Fibroblast of lung (primary cell): ENCODE results near the gene CAPN9. TPM values are rescaled to one million over a fixed set of nuclear protein-coding genes. Genes with fewer than 3 reads are reported as not detected.

Source experiments
- DNase-seq, 2 donors: peaks; one replicate each; pipeline versions ENCODE4 v3.0.0 to v3.0.0-alpha.2; 2010; ENCODE audit warnings: low read depth in 2 of 2
- H2AFZ ChIP-seq: 2 replicates; pipeline ENCODE4 v1.5.1; 2012; ENCODE audit warnings: low read length, control low read depth, inconsistent platforms
- H3K27ac ChIP-seq: 2 replicates; pipeline ENCODE4 v1.5.1; 2011; ENCODE audit warnings: low read length, control low read depth; ENCODE audit not compliant: insufficient read depth
- H3K27me3 ChIP-seq: 2 replicates; pipeline ENCODE4 v1.5.1; 2011; ENCODE audit warnings: mild to moderate bottlenecking, low read length; ENCODE audit not compliant: control insufficient read depth, insufficient read depth
- H3K36me3 ChIP-seq: 2 replicates; pipeline ENCODE4 v1.5.1; 2011; ENCODE audit warnings: low read length; ENCODE audit not compliant: control insufficient read depth, insufficient read depth
- H3K4me1 ChIP-seq: 2 replicates; pipeline ENCODE4 v1.5.1; 2011; ENCODE audit warnings: low read length; ENCODE audit not compliant: control insufficient read depth, insufficient read depth; ENCODE audit errors: extremely low read depth
- H3K4me2 ChIP-seq: 2 replicates; pipeline ENCODE4 v1.5.1; 2011; ENCODE audit warnings: low read length, control low read depth; ENCODE audit not compliant: insufficient read depth; ENCODE audit errors: extremely low read depth
- H3K4me3 ChIP-seq, 4 experiments: fragments of 200-600 bp in 1 of 4; sonication (generic) in 1 of 4; replicated peaks in 1 of 4; 2 replicates each; pipeline ENCODE4 v1.5.1; 2011 to 2016; ENCODE audit warnings: low read length in 4 of 4, low read depth in 3 of 4, mild to moderate bottlenecking in 3 of 4, control low read depth in 2 of 4, inconsistent platforms in 1 of 4, mixed read lengths in 1 of 4; ENCODE audit not compliant: insufficient read depth in 1 of 4; ENCODE audit errors: control extremely low read depth in 1 of 4
- H3K79me2 ChIP-seq: 2 replicates; pipeline ENCODE4 v1.5.1; 2012; ENCODE audit warnings: mild to moderate bottlenecking, low read length, inconsistent platforms; ENCODE audit not compliant: control insufficient read depth, insufficient read depth
- H3K9ac ChIP-seq: 2 replicates; pipeline ENCODE4 v1.5.1; 2011; ENCODE audit warnings: mild to moderate bottlenecking, low read length, control low read depth; ENCODE audit not compliant: insufficient read depth
- H3K9me3 ChIP-seq: 2 replicates; pipeline ENCODE4 v1.5.1; 2012; ENCODE audit warnings: low read depth, low read length; ENCODE audit not compliant: control insufficient read depth, insufficient read depth
- H4K20me1 ChIP-seq: 2 replicates; pipeline ENCODE4 v1.5.1; 2011; ENCODE audit warnings: low read length; ENCODE audit not compliant: control insufficient read depth, insufficient read depth; ENCODE audit errors: extremely low read depth
- EZH2 ChIP-seq: IDR thresholded peaks from 2 replicates; pipeline ENCODE4 v1.5.1; 2012; ENCODE audit warnings: low read length, control low read depth, mild to moderate bottlenecking; ENCODE audit errors: missing control alignments
- polyA plus RNA-seq, 2 donors: library from polyadenylated mRNA; depleted of rRNA in 1 of 2; stranded (reverse) in 1 of 2; unstranded in 1 of 2; fragments of >200 nt; gene quantifications; 2 replicates each; pipeline ENCODE4 v1.2.1, GENCODE V29; 2011 to 2012; ENCODE audit warnings: missing spikeins in 1 of 2
- total RNA-seq: library from RNA; depleted of rRNA; stranded (reverse); fragments of >200 nt; gene quantifications from 2 replicates; pipeline ENCODE4 v1.2.1, GENCODE V29; 2014
- TF ChIP-seq, protein P1 (sequence below), 2 donors: IDR thresholded peaks in 1 of 2; conservative IDR thresholded peaks in 1 of 2; 1 replicate in 1 of 2; 2 replicates in 1 of 2; pipeline ENCODE4 v1.5.1; 2011 to 2012; ENCODE audit warnings: low read length in 2 of 2, control low read depth in 1 of 2, inconsistent platforms in 1 of 2, low read depth in 1 of 2, mild to moderate bottlenecking in 1 of 2

CAPN9 gene
- total and polyA plus RNA-seq, 2 donors (not counting 1 experiment from before 2014, with no cell fraction given): 0.17 TPM; not detected in 1

DNA sequence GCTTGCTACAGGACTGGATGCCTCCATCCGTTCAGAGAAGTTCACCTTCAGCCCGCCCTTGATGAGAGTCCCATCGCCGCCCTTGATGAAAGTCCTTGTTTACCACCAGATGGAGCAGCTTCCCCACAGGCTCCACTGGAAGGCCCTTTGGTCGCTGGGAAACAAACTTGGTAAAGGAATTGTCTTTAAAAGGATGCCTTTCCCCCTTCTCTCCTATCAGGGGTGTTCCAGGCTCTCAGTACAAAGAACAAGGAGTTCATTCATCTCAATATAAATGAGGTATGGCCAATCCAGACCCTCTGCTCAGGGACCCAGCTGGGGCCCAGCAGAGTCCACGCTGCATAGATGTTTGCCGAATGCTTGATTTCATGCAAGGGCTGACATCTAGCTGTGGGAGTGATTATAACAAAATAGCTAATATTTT is 50.8 kb downstream of the CAPN9 start:
- Histone ChIP-seq H3K9ac (no peak overlapping the region), H4K20me1 (no peaks in the 10 kb centered on the region), H3K36me3 (no peaks in the 10 kb centered on the region), H3K79me2 (no peaks in the 10 kb centered on the region), H3K4me2 (no peak overlapping the region), H3K9me3 (no peaks in the 10 kb centered on the region), H3K27ac (no peak overlapping the region), H3K27me3 (no peaks in the 10 kb centered on the region), H2AFZ (no peak overlapping the region), H3K4me3 (no peak overlapping the region), H3K4me1 (no peaks in the 10 kb centered on the region)
- peak; percentile 64 to 81 for DNase-seq
- no peak for TF ChIP-seq EZH2
- TF ChIP-seq, protein P1, sequence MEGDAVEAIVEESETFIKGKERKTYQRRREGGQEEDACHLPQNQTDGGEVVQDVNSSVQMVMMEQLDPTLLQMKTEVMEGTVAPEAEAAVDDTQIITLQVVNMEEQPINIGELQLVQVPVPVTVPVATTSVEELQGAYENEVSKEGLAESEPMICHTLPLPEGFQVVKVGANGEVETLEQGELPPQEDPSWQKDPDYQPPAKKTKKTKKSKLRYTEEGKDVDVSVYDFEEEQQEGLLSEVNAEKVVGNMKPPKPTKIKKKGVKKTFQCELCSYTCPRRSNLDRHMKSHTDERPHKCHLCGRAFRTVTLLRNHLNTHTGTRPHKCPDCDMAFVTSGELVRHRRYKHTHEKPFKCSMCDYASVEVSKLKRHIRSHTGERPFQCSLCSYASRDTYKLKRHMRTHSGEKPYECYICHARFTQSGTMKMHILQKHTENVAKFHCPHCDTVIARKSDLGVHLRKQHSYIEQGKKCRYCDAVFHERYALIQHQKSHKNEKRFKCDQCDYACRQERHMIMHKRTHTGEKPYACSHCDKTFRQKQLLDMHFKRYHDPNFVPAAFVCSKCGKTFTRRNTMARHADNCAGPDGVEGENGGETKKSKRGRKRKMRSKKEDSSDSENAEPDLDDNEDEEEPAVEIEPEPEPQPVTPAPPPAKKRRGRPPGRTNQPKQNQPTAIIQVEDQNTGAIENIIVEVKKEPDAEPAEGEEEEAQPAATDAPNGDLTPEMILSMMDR (conservative IDR thresholded peaks at IDR 0.05 in 1 of 2, IDR thresholded peaks at IDR 0.05 in 1 of 2; ENCODE audit: low read depth in 1 of 2, low read length in 2 of 2): peak; percentile 83 to 91

DNA sequence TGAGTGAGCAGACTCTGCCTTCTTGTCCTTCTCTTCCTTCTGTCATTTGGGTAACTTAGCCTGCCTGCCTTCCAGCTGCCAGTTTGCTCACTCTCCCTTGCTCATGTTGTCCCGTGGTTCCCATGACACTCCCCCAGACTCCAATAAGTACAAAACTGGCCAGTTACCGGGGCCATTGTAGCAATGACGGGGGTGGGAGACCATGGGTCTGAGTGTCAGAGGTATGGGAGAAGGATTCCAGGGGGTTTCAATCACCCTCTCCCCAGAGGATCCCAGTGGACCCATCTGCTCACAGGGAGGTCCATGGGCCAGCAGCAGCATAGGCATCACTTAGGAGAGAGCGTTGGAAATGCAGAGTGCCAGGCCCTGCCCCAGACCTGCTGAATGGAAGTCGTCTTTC is 51.3 kb downstream of the CAPN9 start:
- Histone ChIP-seq H3K4me3 (no peak overlapping the region), H3K4me1 (no peaks in the 10 kb centered on the region), H3K27ac (no peak overlapping the region), H3K9ac (no peak overlapping the region), H3K27me3 (no peaks in the 10 kb centered on the region), H4K20me1 (no peaks in the 10 kb centered on the region), H3K4me2 (no peak overlapping the region), H2AFZ (no peak overlapping the region), H3K36me3 (no peaks in the 10 kb centered on the region), H3K79me2 (no peaks in the 10 kb centered on the region), H3K9me3 (no peaks in the 10 kb centered on the region)
- no peak for DNase-seq
- TF ChIP-seq, protein P1 (conservative IDR thresholded peaks at IDR 0.05 in 1 of 2, IDR thresholded peaks at IDR 0.05 in 1 of 2; ENCODE audit: low read depth in 1 of 2, low read length in 2 of 2): no peak
- TF ChIP-seq EZH2: no peak

DNA sequence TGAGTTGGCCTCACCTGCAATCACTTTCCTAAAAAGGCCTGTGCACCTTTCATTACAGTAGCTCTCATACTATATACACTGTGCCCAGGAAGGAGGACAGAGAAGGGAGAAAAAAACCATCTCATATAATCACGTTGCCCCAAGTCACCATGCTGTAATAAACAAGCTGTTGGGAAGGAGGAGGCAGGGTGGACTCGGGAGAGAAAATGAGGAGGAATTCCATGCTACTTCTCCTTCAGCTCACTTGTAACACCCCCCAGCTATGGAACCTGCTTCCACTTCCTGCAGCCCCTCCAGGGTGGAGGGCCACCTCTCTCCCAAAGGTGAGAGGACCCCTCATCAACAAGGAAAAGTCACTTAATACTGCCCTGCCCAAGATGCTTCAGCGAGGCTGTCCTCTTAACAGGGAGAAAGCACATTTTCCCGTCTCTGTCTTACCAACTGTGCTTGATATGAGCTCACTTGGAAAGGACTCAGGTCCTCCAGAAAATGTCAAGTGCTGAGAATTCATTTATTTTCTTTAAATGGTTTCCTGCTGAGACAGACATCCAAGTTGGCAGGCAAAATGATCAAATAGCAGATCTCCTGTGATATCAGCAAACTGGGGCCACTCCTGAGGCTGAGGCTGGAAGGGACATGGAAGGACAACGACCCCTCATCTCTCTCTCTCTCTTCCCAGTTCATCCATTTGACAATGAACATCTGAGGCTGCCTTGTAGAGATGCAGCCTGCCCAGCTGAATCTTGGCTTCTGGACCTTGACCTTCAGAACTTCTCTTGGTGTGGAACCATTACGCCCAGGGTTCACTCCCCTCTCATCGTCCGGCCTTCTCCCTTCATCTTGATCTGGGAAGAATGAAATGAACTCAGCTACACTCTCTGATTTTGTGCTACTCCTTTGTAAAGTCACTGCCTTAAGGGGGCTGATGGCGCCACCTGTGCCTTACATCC is 54.0 kb downstream of the CAPN9 start:
- DNase-seq: peak in 1 of 2 donors; percentile 15
- H2AFZ ChIP-seq: no peak overlapping the region

More for the DNA sequence above, 54.0 kb downstream of the CAPN9 start:
- Histone ChIP-seq H3K27me3 (no peaks in the 10 kb centered on the region), H3K27ac (no peak overlapping the region), H3K9me3 (no peaks in the 10 kb centered on the region), H3K9ac (no peak overlapping the region), H3K4me1 (no peaks in the 10 kb centered on the region), H3K36me3 (no peaks in the 10 kb centered on the region), H3K4me3 (no peak overlapping the region), H4K20me1 (no peaks in the 10 kb centered on the region), H3K4me2 (no peak overlapping the region), H3K79me2 (no peaks in the 10 kb centered on the region)
- TF ChIP-seq, protein P1 (conservative IDR thresholded peaks at IDR 0.05 in 1 of 2, IDR thresholded peaks at IDR 0.05 in 1 of 2; ENCODE audit: low read depth in 1 of 2, low read length in 2 of 2): no peak
